NCI-H2107 treated with DMSO at 0.1 percent for 48 hours (cell line): ENCODE results near the gene EFHC1.
"Not testable (repeated sequence)": the region's sequence is repeated elsewhere in the genome, so short reads cannot be mapped to it uniquely, and the experiment has no call there.

ENCODE experiments used
- DNase-seq: peaks from one replicate; lab custom pipeline; 2025; ENCODE audit not compliant: unreplicated experiment; lab: John Stamatoyannopoulos, UW

EFHC1 gene, protein sequence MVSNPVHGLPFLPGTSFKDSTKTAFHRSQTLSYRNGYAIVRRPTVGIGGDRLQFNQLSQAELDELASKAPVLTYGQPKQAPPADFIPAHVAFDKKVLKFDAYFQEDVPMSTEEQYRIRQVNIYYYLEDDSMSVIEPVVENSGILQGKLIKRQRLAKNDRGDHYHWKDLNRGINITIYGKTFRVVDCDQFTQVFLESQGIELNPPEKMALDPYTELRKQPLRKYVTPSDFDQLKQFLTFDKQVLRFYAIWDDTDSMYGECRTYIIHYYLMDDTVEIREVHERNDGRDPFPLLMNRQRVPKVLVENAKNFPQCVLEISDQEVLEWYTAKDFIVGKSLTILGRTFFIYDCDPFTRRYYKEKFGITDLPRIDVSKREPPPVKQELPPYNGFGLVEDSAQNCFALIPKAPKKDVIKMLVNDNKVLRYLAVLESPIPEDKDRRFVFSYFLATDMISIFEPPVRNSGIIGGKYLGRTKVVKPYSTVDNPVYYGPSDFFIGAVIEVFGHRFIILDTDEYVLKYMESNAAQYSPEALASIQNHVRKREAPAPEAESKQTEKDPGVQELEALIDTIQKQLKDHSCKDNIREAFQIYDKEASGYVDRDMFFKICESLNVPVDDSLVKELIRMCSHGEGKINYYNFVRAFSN

DNA sequence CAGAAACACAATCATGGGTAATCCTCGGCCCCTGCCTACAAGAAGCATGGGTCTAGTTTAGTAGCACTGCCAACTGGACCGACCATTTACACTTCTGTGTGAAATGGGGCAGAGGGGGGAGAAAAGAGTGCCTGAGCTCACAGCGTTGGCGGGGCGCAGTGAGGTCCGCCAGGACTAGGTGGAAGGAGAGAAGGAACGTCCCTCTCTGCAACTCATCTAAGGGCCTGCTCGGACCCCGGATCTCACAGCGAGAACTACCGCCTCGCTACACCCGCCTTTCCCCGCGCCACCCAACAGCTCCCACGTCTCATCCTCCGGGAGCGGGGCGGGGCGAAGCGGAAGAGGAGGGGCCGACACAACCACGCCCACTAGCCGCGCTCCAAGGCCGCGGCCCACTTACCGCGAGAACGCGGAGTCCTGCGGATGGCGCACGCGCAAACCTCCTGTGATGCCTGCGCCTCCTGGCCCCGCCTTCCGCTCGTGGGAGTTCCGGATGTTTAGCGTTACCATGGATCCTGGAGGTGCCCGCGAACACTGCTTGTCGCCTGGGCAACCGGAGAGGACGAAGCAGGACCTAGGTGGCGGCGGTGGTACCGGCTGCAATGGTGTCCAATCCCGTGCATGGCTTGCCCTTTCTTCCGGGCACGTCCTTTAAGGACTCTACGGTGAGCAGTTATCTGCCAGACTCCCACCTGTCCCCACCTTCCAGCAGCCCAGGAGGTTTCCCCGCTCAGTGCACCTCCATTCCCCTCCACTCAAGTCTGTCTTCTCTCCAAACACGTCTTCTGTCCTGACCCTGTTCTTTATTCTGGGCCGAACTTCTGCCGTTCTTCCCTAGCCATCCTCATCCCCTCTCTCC is at the start of gene EFHC1:
Gene EFHC1 (plus strand): TSS at position 534 of the 859 bp plus-strand sequence. CDS start 69 bp downstream, at position 603.
- DNase-seq = peak; percentile 81

DNA sequence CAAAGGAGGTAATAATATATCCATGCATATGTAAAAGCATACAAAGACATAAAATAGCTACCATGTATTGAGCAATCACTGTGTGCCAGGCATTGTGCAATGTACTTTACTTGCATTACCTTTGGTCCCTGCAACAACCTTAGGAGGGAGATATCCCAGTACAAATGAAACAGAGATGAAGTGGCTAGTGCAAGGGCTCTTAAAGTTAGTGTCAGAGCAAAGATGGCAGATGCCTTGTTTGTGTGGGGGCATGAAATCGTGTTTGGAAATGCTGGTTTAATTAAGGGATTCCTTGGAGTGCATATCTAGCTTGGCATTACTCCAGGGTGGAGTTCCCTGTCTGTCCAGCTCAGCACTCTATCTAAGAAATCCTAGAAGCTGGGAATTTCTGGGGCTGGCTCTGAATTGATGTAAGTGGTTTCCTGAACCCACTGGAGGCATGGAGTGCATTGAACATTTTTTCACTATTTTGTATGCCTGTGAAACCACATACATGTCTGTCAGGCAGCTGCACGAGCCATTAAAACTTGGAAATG is 48.4 kb upstream of the EFHC1 start:
- no peak for DNase-seq

DNA sequence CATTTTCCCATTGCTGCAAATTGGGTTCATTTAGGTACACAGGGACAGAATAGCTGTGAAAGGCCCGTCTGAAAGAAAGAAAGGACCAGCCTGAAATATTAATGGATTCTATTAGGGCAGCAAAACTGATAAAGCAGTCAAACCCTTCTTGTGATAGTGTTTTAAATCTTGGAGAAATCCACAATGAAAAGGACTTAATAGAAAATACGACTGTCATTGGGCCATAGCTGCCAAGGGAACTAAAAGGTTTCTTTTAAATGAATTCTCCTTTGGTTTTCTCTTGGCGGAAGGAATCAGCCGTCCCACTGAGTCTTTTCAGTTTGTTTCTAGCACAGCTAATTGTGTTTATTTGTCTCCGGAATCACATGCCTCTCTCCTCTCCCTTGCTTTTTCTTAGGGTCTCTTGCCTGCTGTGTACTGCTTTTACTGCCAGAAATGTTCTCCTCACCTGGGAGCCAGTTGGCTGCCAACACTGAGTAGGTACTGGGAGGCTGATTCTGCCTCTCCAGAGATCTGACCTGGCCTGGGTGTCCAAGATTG is 46.9 kb upstream of the EFHC1 start:
- no peak for DNase-seq

DNA sequence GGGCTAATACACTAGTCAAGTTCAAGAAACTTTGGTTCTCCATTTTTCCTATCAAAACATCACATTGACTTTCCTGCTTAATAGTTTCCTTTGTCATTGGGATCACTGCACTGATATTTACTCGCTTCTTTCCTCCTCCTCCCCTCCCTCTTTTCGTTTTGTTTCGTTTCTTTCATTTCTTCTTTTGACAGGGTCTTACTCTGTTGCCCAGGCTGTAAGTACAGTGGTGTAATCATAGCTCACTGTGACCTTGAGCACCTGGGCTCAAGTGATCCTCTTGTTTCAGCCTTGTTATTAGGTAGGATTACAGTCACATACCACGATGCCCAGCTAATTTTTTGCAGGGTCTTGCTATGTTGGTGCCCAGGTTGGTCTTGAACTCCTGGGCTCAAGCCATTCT is 45.9 kb upstream of the EFHC1 start:
- DNase-seq = no peak

DNA sequence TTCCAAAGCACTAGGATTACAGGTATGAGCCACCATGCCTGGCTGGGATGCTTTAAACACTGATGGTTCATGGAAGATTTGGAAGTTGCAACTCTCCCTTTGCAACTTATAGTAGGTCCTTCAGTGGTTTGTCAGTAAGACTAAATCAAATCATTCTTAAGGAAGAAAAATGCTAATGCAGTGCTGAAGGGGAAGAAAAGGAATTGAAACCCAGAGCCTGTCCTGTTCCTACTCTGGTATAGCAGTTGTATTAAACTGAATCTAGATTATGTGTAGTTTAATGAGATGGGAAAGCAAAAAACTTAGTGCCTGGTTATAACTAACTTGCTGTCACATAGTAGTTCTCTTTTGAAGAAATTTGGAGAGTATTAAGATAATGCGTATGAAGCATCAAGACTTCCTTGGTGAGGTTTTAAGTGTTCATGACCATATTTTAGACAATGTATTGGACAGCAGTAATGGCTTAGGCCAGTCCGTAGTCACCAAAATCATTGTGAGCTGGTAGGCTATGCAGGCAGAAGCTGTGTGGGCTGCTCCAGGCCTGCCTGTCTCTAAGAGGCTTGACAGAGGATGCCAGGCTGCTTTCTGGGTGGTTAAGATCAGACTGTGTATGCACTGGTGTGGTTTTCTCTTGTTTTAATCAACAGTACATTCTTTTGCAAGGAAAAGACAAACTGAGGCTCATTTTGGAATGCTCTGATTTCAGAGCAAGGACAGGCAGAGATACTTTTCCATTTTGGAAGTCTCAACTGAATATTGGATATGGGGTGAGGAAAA is 44.2 kb upstream of the EFHC1 start:
- no peak for DNase-seq

DNA sequence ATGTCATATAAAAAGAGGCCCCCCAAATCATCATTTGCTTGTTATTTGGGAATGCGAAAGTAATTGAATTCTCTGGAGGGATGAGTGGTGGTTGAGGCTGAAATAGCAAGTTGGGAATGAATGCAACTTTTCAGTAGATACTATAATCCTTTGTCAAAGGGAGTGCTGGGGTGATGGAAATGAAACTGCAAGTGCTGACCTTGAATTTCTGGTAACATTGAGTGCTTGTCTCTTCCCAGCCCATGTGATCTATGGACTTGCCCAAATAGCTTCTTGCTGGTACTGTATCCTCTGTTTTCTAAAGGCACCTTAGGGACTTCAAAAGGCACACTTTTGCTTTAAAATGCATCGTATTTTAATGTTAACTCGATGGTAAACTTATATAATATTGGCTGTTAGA is 43.4 kb upstream of the EFHC1 start:
- no peak for DNase-seq

DNA sequence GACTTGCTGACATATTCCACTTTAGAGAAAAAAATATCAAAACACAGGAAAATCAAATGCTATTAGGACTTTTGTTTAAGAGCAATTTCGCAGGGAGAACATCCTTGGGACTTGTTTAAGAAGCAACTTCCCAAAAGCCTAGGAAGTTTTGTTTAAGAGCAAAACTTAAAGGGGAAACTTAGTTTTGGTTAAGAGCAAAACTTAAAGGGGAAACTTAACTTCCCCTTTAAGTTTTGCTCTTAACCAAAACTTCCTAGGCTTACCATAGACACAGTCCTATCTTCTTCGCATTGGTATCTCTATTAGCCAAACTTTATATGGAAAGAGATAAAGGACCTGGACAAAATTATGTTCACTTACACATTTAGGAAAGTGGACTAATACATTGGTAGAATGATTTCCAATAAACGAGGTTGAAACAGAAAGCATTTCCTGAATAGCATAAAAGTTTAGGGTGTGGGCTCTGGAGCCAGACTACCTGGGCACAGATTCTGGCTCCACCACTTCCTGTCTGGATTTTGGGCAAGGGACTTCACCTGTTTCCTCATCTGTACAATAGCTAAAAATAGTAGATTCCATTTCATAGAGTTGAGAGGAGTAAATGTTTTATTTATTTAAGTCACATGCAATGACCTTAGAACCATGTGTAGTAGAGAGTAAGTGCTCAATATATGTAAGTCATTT is 42.5 kb upstream of the EFHC1 start:
- no peak for DNase-seq

DNA sequence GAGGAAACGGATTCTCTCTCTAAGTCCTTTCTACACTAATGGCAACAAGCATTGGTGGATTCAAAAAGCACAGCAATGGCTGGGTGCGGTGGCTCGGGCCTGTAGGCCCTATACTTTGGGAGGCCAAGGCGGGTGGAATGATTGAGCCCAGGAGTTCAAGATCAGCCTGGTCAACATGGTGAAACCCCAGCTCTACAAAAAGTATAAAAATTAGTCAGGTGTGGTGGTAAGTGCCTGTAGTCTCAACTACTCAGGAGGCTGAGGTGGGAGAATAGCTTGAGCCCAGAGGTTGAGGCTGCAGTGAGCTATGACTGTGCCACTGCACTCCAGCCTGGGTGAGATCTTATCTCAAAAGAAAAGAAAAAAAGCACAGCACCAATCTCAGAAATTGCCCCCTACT is 38.9 kb upstream of the EFHC1 start:
- DNase-seq = no peak

DNA sequence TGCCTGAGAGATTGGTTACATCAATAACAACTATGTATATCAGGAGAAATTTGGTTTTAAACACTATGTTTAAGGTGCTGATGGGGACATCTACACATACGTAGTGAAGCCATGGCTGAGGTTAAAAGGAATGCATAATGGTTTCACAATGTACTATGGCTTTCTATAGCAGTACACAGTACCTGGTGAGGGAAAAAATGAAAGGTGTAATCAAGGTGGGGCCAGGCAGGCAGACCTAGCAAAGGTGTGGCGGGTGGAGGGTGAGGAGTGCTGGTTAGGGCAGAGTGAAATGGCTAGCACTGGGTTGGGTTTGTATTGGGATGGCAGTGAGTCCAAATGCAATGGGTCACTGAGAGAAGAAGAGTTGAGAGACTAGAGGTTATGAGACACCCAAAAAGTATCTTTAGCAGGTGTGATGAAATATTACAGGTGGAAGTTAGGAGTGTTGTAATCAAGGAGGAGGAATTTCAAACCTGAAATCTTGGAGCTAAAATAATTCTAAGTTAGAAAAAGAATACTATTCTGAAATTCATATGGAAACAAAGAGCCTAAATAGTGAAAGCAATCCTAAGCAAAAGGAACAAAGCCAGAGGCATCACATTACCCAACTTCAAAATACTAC is 35.9 kb upstream of the EFHC1 start:
- no peak for DNase-seq

DNA sequence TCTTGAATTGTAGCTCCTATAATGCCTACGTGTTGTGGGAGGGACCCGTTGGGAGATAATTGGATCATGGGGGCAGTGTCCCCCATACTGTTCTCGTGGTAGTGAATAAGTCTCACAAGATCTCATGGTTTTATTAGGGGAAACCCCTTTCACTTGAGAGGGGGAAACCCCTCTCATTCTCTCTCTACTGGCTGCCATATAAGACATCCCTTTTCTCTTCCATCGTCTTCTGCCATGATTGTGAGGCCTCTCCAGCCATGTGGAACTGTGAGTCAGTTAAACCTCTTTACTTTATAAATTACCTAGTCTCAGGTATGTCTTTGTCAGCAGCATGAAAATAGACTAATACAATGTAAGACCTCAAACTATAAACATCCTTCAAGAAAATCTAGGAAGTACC is 35.1 kb upstream of the EFHC1 start:
- DNase-seq = no peak

DNA sequence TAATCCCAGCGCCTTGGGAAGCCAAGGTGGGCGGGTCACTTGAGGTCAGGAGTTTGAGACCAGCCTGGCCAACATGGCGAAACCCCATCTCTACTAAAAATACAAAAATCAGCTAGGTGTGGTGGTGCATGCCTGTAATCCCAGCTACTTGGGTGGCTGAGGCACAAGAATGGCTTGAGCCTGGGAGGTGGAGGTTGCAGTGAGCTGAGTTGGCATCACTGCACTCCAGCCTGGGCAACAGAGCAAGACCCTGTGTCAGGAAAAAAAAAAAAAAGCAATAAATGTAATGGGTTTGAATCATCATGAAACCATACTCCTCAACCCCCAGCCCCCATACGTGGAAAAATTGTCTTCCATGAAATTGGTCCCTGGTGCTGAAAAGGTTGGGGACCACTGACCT is 32.0 kb upstream of the EFHC1 start:
- not testable (repeated sequence) for DNase-seq

DNA sequence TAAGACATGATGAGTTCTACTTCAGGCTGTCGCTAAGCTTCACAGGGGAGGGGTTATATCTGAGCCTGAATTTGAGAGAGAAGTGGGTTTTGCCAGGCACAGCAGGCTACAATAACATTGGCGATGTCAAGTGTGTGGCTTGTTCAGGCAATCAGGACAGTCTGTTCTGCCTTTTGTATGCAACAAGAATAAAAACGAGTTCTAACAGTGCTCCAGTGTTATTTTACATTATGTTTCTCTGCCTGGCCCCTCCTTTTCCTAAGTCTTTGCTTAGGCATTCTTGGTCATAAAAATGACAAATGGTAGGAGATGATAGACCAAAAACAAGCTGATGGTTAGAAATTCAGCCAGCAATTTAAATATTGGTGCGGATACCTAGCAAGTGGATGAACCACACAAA is 31.4 kb upstream of the EFHC1 start:
- no peak for DNase-seq

DNA sequence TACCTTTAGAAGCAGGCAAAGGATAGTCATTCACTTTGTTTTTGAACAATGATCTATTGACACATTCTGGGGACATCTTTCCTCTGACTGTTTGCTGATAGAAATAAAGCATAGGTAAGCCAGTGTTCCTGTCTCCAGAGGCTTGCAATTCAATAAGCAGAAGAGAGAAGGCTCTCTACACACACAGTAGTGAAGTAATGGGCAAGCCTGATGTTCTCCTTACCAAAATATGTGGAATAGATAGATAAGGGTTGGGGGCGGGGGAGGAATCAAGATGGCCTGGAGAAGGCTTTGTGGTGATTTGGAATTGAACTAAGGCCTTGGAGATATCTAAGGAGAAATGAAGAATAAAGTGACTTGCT is 30.9 kb upstream of the EFHC1 start:
- no peak for DNase-seq

DNA sequence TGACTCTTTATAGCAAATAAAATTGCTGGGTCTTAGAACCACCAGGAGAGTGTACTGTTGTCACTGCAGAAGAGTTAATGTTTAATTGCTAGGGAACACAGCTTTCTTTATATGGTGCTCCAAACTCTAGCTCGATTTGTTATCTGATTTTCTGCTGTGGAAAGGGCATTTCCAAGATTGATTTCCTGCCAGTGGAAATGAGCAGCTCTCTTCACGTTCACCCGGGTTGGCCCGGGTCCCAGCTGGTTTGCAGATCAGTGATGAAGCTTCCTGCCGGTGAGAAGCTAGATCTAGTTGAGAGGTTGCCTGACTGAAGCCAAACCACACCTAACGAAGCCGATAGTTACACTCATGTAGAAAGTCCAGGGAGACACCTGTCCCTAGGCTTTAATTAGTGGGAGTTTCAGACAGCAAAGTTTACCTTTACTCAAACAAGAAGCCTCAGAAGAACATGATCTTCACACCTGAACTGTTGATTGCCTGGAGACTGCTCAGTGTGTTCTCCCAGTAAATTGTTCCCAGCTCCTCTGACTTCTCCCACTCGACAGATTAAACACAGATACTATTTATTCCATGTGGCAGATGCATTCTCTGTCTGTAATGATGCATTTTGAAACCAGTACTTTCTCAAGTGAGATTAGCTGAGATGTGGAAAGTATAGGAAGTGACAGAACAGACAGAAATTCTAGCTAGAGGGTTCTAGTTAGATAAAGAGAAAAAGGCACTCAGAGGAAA is 30.3 kb upstream of the EFHC1 start:
- DNase-seq = no peak

DNA sequence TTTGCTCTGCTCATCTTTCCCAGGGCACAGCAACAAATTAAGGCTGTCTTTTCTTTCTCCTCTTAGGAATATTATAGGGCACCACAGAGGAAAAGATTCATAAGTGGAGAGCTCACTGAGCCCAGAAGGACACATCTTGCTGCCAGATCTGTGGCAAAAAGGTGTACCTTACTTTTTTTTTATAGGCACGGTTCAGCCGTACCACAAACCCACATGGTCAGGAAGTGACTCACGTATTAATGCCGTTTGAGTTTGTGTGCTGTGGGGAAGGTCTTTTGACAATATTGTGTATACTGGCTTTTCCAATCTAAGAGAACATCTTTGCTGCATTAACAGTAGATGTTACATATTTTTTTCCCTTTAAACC is 29.8 kb upstream of the EFHC1 start:
- no peak for DNase-seq

DNA sequence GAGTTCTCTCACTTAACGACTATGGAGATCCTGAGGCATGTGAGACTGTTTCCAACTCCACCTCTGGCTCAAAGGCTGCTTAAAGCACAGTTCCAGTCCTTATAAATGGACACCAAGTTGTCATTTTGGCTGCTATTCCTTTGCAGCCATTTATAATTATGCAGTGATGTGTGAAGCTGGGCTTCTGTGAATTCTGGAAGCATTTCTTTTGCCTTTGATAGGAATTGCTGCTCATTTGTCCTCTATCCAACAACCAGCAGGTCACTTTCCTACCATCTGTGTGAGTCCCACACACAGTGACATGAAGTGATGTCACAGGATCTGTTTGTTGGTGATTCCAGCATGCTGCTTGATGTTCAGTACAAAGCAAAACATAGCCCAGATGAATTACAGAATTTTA is 28.5 kb upstream of the EFHC1 start:
- no peak for DNase-seq

DNA sequence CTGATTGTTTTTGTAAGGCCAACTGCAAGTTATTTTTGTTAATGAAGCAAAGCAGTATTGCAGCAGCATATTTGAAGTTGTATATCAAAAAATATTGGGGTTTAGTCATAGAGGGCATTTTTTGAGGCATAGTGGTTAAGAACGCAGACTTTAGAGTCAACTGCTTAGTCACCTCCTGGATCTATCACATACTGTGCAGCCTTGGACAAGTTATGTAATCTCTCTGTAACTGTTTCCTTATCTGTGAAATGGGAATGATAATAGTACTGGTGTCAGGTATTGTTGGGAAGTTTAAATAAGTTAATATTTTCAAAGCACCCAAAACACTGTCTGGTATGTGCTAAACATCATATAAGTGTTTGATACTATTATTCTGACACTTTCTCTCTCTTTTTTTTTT is 27.2 kb upstream of the EFHC1 start:
- DNase-seq = no peak

DNA sequence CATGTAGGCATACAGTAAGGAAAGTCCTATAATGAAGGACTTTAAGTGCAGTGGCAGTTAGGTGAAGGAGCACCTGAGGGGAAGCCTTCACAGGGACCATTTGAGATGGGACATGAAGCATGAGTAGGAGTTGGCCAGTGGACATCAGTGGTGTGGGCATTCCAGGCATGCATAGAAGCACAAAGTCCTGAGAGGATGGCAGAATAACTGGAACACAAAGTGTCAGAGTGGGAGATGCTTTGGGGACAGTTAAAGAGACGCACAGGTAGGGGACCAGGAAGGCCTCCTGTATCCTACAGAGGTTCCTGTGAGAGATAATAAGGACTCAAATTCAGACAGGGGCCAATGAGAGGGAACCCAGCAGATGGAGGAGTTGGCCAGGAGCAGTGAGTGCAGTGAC is 26.4 kb upstream of the EFHC1 start:
- DNase-seq = no peak

DNA sequence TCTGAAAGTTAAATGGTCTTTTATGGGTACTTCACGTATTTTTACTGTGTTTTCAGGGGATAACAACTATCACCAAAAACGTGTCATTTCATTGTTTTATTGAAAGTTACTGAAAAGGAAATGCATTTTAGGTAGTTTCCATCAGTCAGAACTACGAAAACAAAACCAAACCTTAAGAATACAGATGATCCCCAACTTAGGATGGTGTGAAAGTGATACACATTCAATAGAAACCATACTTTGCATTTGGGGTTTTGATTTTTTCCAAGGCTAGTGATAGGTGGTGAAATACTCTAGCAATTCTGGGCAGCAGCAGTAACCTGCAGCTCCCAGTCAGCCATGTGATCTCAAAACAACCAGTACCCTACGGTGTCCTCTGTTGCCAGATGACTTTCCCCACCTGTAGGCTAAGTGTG is 25.9 kb upstream of the EFHC1 start:
- DNase-seq = no peak
